NT2/D1 (cell line): ENCODE results near the gene NOLC1.

Experiments used
- DNase-seq: peaks from one replicate; pipeline ENCODE4 v3.0.0-alpha.2; 2011; ENCODE audit warnings: low read depth, low spot score
- H3K27me3 ChIP-seq: 2 replicates; pipeline ENCODE4 v1.6.0; 2011; ENCODE audit warnings: mild to moderate bottlenecking; ENCODE audit not compliant: insufficient read length, insufficient read depth
- H3K36me3 ChIP-seq: 2 replicates; pipeline ENCODE4 v1.6.1; 2011; ENCODE audit warnings: mild to moderate bottlenecking, low read length, mixed read lengths; ENCODE audit not compliant: insufficient read depth, insufficient read length
- H3K4me1 ChIP-seq: 2 replicates; pipeline ENCODE4 v1.5.1; 2011; ENCODE audit not compliant: insufficient read depth, insufficient read length
- H3K4me3 ChIP-seq: 2 replicates; pipeline ENCODE4 v1.5.1; 2011; ENCODE audit warnings: low read depth; ENCODE audit not compliant: insufficient read length
- H3K9ac ChIP-seq: 2 replicates; pipeline ENCODE4 v1.6.0; 2011; ENCODE audit warnings: low read depth; ENCODE audit not compliant: insufficient read length
- H3K9me3 ChIP-seq: 2 replicates; pipeline ENCODE4 v1.5.1; 2011; ENCODE audit warnings: mild to moderate bottlenecking, low read length; ENCODE audit not compliant: insufficient read depth
- SUZ12 ChIP-seq: IDR thresholded peaks from 2 replicates; pipeline ENCODE4 v1.6.1; 2011; ENCODE audit not compliant: insufficient read length, insufficient read depth; ENCODE audit errors: extremely low read depth
- YY1 ChIP-seq: IDR thresholded peaks from 2 replicates; pipeline ENCODE4 v1.6.1; 2011; ENCODE audit not compliant: insufficient read length, insufficient read depth
- ZNF274 ChIP-seq: IDR thresholded peaks from 2 replicates; pipeline ENCODE4 v1.6.1; 2011; ENCODE audit warnings: mild to moderate bottlenecking, low read depth, low read length

NOLC1 gene

GRCh38 chr10:102139281-102140110 is 12.7 kb upstream of the NOLC1 start:
- no peak for TF ChIP-seq ZNF274
- no peak for TF ChIP-seq SUZ12
- TF ChIP-seq YY1: no peak
- H3K4me3 ChIP-seq: no peak overlapping the region
- peaks cover 89% of the 10 kb centered on the region for H3K36me3 ChIP-seq
- DNase-seq: no peak
- no peaks in the 10 kb centered on the region for H3K9me3 ChIP-seq
- no peaks in the 10 kb centered on the region for H3K27me3 ChIP-seq
- H3K4me1 ChIP-seq: peaks cover 4% of the 10 kb centered on the region
- H3K9ac ChIP-seq: no peak overlapping the region

- DNase-seq: no peak
- Histone ChIP-seq H3K27me3 (no peaks in the 10 kb centered on the region), H3K4me1 (peaks cover 4% of the 10 kb centered on the region), H3K4me3 (no peak overlapping the region), H3K9ac (no peak overlapping the region), H3K36me3 (peaks cover 89% of the 10 kb centered on the region), H3K9me3 (no peaks in the 10 kb centered on the region)
- TF ChIP-seq ZNF274: no peak
- TF ChIP-seq YY1: no peak
- TF ChIP-seq SUZ12: no peak
Measured at GRCh38 chr10:102140218-102140617, 12.0 kb upstream of the NOLC1 start.

GRCh38 chr10:102140913-102141540 is 11.2 kb upstream of the NOLC1 start:
- Histone ChIP-seq H3K27me3 (no peaks in the 10 kb centered on the region), H3K36me3 (peaks cover 85% of the 10 kb centered on the region), H3K9me3 (no peaks in the 10 kb centered on the region), H3K4me1 (peaks cover 2% of the 10 kb centered on the region), H3K9ac (no peak overlapping the region), H3K4me3 (no peak overlapping the region)
- no peak for DNase-seq
- TF ChIP-seq ZNF274 (no peak), SUZ12 (no peak), YY1 (no peak)

GRCh38 chr10:102141583-102142107 is 10.5 kb upstream of the NOLC1 start:
- Histone ChIP-seq H3K4me3 (no peak overlapping the region), H3K9ac (no peak overlapping the region), H3K4me1 (no peaks in the 10 kb centered on the region), H3K9me3 (no peaks in the 10 kb centered on the region), H3K36me3 (peaks cover 87% of the 10 kb centered on the region), H3K27me3 (no peaks in the 10 kb centered on the region)
- TF ChIP-seq SUZ12 (no peak), ZNF274 (no peak), YY1 (no peak)
- DNase-seq: no peak

GRCh38 chr10:102146971-102147428 is 5.2 kb upstream of the NOLC1 start:
- TF ChIP-seq ZNF274: no peak
- no peak for TF ChIP-seq YY1
- TF ChIP-seq SUZ12: no peak
- Histone ChIP-seq H3K4me3 (no peak overlapping the region), H3K27me3 (no peaks in the 10 kb centered on the region), H3K9me3 (no peaks in the 10 kb centered on the region), H3K9ac (no peak overlapping the region), H3K4me1 (no peaks in the 10 kb centered on the region), H3K36me3 (peaks cover 79% of the 10 kb centered on the region)
- no peak for DNase-seq

GRCh38 chr10:102147561-102147960 is 4.6 kb upstream of the NOLC1 start:
- Histone ChIP-seq H3K36me3 (peaks cover 78% of the 10 kb centered on the region), H3K4me1 (no peaks in the 10 kb centered on the region), H3K9ac (no peak overlapping the region), H3K4me3 (no peak overlapping the region), H3K9me3 (no peaks in the 10 kb centered on the region), H3K27me3 (no peaks in the 10 kb centered on the region)
- DNase-seq: no peak
- no peak for TF ChIP-seq YY1
- TF ChIP-seq SUZ12: no peak
- TF ChIP-seq ZNF274: no peak

GRCh38 chr10:102148275-102148674 is 3.9 kb upstream of the NOLC1 start:
- DNase-seq: no peak
- Histone ChIP-seq H3K36me3 (peaks cover 77% of the 10 kb centered on the region), H3K4me1 (no peaks in the 10 kb centered on the region), H3K4me3 (no peak overlapping the region), H3K9me3 (no peaks in the 10 kb centered on the region), H3K27me3 (no peaks in the 10 kb centered on the region), H3K9ac (no peak overlapping the region)
- TF ChIP-seq YY1 (no peak), SUZ12 (no peak), ZNF274 (no peak)
